Measurements from ENCODE around the gene RBMS1.

Gene RBMS1

DNA sequence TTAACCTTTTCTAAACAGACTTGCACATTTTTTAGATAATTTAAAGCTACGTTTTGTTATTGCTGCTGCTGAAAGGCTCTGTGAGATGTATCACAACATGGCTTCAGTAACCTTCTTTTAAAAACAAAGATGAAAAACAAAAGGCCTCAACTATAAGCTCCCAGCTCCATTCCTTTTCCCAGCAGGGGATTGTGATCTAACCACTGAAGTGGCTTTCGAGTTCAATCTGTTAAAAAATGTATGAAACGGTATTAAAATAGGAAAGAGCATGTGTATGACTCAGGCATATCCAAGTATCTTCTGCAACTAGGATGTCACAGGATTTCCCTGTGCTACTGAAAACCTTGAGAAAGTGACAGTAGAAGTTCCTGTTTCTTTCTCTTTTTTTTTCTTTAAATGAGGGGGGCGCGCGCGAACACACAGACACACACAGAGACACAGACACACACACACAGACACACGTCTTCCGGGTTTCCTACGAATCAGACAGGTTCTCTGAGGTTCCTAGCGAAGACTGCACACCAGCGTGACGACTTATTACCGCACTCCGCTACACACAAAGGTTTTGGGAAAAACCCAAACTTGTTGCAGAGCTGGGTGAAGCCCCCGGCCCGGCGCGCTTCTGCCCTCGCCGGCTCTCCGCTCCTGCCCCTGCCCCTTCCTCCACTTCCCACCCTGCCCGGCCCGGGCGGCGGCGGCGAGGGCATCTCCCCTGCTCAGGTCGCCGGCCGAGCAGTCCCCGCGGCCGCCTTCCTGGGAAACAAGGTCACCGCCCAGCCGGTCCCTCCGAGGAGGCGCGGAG is 86.8 kb downstream of the RBMS1 start:
- DNase-seq = peak; percentile 78

DNA sequence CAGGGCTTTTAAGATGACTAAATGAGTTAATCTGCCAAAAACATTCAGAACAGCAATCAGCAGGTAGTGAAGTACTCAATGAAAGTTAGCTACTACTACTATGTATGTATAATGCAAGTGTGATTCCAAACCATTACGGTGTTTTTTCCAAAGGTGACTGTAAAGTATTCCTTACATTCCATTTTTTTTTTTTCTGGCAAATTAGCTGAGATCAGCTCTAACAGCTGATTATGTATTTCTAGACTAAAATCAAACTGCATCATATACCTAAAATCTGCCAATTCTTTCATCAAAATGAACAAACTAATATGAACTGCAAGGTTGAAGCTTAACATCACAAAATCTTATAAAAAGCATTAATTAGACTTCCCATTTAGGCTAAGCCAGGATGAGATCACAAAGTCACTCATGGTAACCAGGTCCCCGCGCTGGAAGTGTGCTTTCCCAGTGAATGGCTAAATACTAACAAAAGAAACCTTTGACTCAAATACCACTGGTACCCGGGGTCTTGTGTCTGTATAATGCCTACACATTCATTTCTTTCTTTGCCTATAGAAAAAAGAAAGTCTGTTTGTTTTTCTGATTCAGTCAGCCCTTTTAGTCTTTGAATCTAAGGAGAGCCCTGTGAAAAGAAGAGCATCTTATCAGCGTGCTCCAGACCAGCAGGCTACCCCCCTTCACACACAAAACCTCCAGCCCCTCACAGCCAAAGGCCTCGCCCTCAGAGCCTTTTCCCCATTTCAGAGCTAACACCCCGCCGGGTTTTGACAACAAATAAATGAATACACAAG is 88.3 kb downstream of the RBMS1 start:
- no peak for DNase-seq

DNA sequence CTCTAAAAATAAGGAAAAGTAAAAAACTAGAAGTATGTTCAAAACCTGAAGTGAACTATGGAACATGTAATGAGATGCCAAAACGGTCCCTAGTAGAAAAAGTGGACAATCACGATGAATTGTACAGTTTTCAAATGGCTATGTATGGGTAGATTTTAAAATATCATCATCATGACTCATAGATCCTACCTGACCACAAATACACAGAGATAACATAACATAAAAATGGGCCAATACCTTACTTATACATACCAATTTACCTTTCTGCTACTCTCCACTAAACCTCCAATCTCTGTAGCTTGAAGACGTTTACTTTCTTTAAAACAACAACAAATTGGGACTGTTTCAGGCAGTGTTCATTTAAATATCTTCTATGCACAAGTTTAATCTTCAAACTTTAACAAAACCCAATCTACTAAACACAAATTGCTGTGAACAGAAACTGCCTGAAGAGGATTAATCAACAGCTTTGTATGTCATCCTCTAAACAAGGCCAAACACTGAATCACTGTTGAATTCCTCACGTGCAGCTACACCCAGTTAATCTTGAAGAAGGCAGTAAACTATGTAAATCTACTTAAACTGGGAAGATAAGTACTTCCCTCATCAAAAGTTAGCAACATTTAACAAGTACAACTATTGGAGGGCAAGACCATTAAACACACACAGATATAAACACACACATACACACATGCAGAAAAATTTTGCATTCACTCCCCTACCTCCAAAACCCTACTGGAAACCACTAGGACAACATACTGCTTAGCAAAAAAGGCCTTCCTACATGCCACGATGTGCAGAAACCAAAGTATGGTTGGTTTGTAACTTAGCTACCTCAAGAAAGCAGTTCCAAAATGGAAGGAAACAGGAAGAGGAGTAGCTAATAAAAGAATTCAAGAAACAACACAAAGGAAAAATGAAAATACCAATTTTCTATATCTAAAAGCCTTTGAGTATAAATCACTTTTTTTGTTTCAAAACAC is 90.3 kb downstream of the RBMS1 start:
- DNase-seq = no peak

DNA sequence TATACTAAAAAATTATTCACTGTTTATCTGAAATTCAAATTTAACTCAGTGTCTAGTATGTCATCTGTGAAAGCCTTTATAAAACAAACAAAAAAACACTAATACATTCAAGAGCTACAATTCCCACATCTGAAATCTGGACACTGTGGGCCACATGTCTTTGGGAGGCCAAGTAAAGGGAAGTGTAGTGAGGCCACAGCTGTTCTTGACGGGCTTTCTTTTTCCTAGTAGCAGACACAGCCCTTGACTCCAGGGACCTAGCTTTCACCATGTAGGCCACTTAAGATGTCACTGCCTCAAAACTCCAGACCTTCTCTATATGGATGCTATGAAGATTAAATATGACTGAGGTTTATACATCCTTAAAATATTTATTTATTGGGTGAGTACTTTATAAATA is 91.1 kb downstream of the RBMS1 start:
- DNase-seq = no peak

DNA sequence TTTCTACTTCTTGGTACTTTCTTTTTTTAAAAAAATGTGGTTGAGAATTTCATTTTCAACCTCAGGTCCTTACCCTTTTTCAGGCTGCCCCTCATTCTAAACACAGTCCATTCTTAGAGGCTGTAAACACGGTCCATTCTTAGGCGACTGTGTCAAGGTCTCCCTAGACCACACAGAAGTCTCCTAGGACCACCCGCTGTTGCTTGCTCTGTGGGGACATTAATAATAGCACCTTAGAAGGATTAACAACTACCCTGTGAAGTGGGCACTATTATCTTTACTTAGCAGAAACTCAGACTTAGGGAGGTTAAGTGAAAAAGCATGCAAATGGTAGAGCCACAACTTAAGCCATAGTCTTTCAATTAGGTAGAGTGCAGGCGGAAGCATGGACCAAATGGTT is 91.7 kb downstream of the RBMS1 start:
- no peak for DNase-seq

DNA sequence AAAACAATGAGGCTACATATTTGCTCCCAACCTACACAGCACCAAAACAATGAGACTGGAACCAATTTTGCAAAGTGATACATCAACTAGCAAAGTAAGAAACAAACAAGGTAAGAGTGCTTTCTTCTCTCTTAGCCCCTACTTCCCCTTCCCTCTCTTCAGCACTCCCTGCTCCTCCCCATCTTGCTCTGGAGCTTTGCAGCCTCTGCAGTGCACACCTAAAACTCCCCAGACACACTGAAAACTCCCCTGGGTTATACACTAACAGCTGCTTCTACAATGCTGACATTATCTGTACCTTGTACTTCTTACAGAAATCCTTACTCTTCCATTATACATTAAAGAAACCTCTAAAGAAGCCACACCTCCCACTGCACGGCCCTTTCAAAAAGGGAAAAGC is 93.7 kb downstream of the RBMS1 start:
- DNase-seq = no peak

DNA sequence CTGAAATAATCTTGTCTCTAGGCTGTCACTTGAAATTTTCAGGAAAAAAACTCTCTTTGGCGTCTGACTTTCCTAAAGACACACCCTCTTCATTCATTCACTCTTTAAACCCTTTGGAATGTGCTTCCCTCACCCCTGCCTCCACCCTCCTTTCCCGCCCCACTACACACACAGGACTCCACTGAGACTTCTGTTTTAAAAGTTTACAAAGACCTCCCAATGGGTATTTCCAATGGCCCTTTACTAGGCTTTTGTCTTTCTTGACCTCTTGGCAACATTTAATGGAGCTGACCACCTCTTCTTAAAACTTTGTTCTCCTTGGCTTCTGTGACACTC is 96.1 kb downstream of the RBMS1 start:
- no peak for DNase-seq

DNA sequence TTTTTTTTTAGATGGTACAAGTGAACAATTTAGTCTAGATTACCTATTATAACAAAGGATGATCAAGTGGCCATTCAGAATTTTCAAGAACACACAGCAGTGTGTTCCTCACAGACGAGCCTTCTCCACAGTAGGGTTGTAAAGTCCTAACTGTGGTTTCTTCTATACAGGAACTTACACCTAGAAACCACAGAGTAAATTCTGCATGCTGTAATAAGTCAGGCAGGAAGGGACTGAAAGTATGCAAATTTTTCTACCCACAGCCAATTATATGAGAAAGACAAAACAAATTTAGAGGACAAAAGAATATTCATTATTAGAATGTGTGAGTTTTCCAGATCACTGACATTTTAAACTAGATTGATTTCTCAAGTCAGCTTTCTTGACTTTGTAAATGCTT is 99.5 kb downstream of the RBMS1 start:
- DNase-seq = no peak

DNA sequence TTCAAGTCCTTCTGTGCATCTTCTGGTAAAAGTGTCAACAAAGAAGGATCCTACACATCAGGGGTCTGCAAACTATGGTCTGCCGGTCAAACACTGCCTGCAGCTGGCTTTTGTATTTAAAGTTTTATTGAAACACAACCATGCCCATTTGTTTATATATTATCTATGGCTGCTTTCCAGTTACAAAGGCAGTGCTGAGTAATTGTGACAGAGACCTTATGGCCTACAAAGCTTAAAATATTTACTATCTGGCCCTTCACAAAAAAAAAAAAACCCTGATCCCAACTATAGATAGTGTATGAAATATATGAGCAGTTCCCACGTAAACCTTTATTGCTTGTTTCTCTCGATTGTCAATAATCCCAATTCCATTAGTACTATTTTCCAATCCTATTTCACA is 101.4 kb downstream of the RBMS1 start:
- DNase-seq = no peak

DNA sequence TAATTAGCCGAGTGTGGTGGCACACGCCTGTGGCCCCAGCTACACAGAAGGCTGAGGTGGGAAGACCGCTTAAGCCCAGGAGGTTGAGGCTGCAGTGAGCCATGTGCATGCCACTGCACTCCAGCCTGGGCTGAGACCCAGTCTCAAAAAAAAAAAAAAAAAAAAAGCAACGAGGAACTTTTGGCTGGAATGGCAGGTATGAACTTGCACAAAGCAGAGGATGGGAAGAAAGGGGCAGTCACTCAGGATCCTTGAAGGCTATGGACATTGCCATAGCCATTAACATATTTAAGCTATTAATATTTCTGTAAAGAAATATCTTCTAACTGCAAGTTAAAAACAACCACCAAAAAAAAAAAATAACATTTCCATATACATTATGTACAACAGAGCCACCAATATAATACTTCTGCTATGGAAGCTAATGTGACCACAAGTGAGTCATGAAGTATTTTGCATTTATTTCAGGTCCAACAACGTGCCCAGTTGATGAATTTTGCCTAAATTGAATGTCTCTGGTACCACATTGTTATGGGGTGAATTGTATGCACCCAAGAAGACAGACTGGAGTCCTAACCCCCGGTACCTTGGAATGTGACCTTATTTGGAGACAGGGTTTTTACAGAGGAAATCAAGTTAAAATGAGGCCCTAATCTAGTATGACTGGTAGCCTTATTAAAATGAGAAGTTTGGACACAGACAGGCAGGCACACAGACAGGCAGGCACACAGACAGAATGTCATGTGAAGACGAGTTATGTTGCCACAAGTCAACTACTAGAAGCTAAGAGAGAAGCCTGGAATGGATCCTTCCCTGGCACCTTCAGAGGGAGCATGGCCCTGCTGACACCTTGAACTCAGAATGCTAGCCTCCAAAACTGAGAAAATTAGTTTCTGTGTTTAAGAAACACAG is 102.8 kb downstream of the RBMS1 start:
- no peak for DNase-seq

DNA sequence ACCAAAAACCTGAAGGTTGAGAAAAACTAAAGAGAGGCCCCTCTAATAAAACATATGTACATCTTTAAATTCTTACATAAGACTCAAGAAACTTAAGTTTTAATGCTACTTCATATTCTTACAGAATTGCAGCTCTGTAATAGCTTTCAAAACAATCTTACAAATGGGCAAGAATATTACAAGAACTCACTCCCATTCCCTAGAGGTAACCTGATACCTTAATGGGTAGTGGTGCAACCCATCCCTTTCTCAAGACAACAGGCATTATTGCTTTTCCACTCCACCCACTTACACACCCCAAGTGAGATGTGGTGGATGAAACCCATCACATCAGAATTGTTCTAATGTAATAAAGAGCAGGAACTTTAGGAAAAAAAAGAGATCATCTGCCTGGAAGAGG is 103.7 kb downstream of the RBMS1 start:
- DNase-seq = no peak

DNA sequence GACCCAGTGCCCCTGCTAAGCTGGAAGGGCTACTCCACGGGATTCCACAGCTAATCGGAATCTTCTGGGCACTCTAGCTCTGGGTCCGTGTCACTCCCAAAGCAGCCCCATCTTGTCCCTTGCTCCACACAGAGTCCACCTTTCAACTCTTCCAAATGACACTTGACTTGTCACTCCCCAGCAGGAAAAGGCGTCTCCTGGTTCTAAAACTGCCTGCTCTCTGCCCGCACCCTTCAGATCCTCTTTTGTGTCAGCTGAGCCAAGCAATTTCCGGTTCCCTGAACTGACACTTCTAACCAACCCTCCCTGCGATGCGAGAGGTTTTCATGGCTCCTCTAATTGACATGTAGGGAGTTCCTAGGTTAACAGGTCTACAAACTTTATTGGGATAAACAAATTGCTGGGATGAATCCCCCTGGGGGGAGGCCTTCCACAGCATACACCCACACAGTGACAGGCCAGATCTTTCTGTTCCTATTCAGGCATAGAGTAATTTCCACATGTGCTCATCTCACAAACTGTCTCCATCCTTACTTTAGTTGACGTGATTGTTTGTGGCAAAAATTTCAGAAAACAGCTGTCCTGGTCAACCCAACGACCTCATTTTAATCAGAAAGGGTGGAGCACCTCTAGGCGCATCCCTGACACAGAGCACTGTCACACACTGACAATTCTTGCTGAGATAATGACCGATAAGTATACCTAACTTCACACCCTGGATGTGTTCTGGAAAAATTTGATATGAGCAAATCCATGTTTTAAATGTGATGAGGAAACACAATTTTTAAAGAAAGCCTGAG is 104.9 kb downstream of the RBMS1 start:
- peak in 1 of 2 donors; percentile 21 for DNase-seq

DNA sequence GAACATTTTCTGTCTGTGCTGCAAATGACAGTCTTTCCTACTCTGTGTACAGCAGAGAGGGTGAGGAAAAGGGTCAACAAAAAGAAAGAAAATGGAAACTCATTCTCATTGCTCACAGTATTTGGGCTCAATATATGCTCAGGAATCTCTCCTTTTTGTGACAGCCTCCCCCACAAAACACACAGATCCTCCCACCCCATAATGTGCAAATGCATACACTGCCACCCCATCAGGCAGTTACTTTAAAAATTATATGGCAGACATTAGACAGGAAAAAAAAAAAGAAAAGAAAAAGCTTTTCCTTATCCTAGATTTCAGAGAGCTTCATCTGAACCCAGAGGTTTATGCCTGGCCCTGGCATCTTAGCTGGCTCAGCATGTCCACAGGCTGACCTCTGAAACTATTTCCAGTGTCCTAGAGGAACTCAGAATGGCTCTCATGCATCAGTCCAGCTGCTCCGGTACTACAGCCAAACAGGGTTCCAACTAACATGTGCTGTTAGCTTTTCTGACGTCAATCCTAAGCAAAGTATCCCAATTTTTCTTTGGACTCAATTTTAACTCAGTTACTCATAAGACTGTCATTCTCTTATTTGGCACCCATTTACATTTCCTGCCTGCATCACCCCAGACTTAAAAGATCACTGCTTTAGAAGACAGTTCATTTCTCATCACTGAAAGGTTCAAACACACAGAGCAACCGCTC is 105.9 kb downstream of the RBMS1 start:
- no peak for DNase-seq

DNA sequence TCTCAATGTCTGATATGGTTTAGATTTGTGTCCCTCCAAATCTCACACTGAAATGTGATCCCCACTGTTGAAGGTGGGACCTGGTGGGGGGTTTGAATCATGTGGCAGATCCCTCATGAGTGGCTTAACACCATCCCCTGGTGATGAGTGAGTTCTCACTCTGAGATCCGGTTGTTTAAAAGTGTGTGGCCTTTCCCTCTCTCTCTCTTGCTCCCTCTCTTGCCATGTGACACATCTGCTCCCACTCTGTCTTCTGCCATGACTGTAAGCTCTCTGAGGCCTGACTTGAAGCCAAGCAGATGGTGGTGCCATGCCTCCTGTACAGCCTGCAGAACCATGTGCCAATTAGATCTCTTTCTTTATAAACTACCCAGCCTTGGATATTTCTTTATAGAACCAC is 108.8 kb downstream of the RBMS1 start:
- no peak for DNase-seq

DNA sequence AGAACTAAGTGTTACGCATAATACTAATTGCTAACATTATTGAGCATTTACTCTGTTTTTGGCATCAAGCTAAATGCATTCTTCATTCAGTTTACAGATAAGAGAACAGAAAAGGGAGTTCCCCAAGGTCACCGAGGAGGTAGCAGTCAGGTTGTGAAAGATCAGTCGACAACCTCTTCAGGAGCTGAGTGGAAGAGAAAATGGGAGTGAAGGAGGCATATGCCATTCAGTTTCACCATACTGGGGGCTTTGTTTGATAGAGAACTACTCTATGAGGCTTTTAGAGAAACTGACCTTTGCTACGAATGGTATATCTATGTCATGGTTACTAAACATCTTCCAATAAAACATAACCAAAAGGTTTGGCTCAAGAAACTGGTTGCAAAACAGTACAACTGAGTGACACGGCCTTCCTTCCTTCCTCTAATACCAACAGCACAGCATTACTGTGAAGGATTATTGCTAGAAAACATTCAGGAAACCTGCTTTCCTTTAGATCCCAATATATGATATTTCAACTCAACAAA is 112.1 kb downstream of the RBMS1 start:
- no peak for DNase-seq

DNA sequence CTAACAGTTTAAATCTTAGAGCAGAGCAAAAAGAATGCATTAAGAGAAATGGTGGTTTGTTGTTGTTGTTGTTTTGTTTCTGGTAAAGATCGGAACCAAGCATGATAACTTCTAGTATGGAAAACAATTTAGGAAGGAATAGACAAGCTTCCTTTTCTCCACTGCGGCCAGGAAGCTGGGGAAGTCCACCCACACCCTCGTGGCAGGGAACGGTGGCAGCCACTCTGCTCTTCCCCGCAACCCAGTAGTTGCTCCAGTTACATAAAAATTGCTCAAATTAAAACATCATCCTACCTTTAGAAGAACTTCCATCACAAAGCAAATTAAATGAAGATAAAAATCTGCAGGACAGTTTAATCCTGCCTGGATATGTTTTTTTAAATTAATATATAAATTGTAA is 113.0 kb downstream of the RBMS1 start:
- no peak for DNase-seq

DNA sequence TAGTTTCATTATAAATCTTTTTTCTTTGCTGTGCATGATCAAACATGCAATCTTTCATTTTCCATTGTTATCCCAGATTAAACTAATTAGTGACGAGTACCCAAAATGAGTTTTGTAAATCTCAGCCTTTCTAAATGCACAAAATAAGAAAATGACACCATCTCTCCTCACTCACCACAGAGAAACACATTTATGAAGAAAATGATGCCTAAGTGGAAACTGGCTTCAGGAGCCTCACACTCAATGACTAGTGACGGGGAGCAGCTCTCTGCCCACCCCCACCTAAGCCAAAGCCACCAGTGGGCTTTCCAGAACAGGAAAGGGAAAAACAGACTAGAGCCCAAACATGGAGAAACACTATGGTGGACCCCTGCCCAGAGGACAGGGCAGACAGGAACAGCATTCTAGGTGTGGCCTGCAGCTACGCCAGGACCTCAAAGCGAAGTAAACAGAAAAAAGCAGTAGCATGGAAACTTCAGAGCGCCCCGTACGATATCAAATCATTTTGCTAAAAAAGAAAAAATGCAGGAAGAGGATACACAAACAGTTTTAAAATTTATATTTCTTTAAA is 113.5 kb downstream of the RBMS1 start:
- no peak for DNase-seq

DNA sequence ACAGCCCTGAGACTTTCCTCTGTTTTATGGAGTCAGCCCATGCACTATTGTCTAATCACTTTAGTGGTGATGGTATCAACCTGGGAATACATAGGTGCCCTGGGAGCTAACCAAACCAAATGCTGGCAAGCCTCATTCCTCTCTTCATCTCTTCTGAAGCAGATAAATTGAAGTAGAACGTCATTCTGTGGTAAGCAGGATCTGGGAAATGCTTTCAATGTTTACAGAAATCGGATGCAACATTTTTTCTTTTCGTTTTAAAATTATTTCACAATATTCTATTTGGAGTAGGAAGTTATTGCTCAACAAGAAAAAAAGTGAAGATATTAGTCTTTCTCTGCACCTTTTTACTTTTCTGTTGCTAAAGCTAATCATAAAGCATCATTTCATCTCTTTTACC is 114.2 kb downstream of the RBMS1 start:
- DNase-seq = no peak

DNA sequence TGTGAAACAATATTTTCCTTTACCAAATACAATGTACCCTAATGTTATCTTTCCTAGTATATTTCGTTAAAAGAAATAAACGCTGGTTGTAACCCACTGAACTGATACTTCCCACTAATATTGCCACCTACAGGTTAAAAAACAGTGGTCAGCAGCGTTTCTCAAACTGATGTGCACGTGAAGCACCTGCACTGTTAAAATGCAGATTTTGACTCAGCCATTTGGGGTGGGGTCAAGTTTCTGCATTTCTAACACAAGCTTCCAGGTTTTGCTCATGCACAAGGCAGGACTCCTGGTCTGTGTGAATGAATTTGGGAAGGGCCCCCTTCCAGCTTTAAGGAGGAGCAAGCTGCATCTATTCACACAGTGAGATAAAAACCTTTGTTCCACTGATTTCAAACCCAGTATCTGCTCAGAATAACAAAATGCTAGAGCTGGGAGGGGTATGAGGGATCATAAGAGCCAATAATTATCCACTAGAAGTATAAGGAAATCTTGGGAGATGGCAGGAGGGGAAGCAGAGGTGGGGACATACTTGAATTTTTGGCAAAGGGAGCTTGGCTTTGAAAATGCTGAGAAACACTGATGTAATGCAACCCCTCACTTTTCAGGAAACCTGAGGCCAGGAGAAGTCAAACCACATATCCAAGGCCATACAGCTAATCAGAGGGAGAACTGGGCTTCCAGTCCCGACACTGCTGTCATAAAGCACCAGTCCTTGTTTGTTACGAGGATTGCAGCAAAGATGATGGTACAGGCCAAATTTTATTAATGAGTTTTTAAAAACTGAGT is 116.2 kb downstream of the RBMS1 start:
- DNase-seq = no peak

Measured in activated CD4-positive, alpha-beta T cell treated with anti-CD3 and anti-CD28 coated beads for 4 hours (primary cell).